Astrocyte (in vitro differentiated cells and primary cell): ENCODE results near the gene SCAPER. TPM values are rescaled to one million over a fixed set of nuclear protein-coding genes. Genes with fewer than 3 reads are reported as not detected.

Source experiments
- DNase-seq: peaks from one replicate; pipeline ENCODE4 v3.0.0-alpha.2; 2010; ENCODE audit warnings: low read depth
- FAIRE-seq: peaks from 2 replicates; lab custom pipeline; 2011; peaks lifted over from hg19 to GRCh38; lab: Jason Lieb, UNC
- H2AFZ ChIP-seq: 2 replicates; pipeline ENCODE4 v1.6.0; 2012; ENCODE audit warnings: low read depth, low read length, inconsistent platforms
- H3K27ac ChIP-seq: 2 replicates; pipeline ENCODE4 v1.5.1; 2011; ENCODE audit warnings: low read depth, low read length, inconsistent platforms
- H3K27me3 ChIP-seq: 2 replicates; pipeline ENCODE4 v1.6.0; 2011; ENCODE audit warnings: low read length, inconsistent platforms; ENCODE audit not compliant: insufficient read depth
- H3K36me3 ChIP-seq: 2 replicates; pipeline ENCODE4 v1.5.1; 2011; ENCODE audit warnings: low read length, inconsistent platforms; ENCODE audit not compliant: insufficient read depth
- H3K4me1 ChIP-seq: 2 replicates; pipeline ENCODE4 v1.5.1; 2011; ENCODE audit warnings: low read length, inconsistent platforms; ENCODE audit not compliant: insufficient read depth
- H3K4me2 ChIP-seq: 2 replicates; pipeline ENCODE4 v1.6.0; 2012; ENCODE audit warnings: low read length, inconsistent platforms
- H3K4me3 ChIP-seq: 2 replicates; pipeline ENCODE4 v1.5.1; 2011; ENCODE audit warnings: low read depth, mild to moderate bottlenecking, low read length, inconsistent platforms; ENCODE audit not compliant: insufficient read depth
- H3K79me2 ChIP-seq: 2 replicates; pipeline ENCODE4 v1.6.0; 2012; ENCODE audit warnings: mild to moderate bottlenecking, low read length, inconsistent platforms; ENCODE audit not compliant: insufficient read depth
- H3K9ac ChIP-seq: 2 replicates; pipeline ENCODE4 v1.6.0; 2012; ENCODE audit warnings: mild to moderate bottlenecking, low read length, inconsistent platforms
- H3K9me3 ChIP-seq: 2 replicates; pipeline ENCODE4 v1.5.1; 2012; ENCODE audit warnings: low read depth, mild to moderate bottlenecking, low read length, inconsistent platforms; ENCODE audit not compliant: insufficient read depth
- H4K20me1 ChIP-seq: 2 replicates; pipeline ENCODE4 v1.6.0; 2012; ENCODE audit warnings: low read length, inconsistent platforms; ENCODE audit not compliant: insufficient read depth
- H3K27ac Mint-ChIP-seq: one replicate; pipeline ENCODE4 v1.8.0; 2021; ENCODE audit warnings: mild to moderate bottlenecking, mixed read lengths; ENCODE audit not compliant: unreplicated experiment
- H3K27me3 Mint-ChIP-seq: one replicate; pipeline ENCODE4 v1.8.0; 2021; ENCODE audit warnings: low read depth, mixed read lengths; ENCODE audit not compliant: unreplicated experiment
- H3K36me3 Mint-ChIP-seq: one replicate; pipeline ENCODE4 v1.8.0; 2021; ENCODE audit warnings: low read depth, mixed read lengths; ENCODE audit not compliant: unreplicated experiment
- H3K4me1 Mint-ChIP-seq: one replicate; pipeline ENCODE4 v1.8.0; 2021; ENCODE audit warnings: low read depth, mixed read lengths; ENCODE audit not compliant: unreplicated experiment
- H3K4me3 Mint-ChIP-seq: one replicate; pipeline ENCODE4 v1.8.0; 2021; ENCODE audit warnings: mild to moderate bottlenecking, moderate library complexity, mixed read lengths; ENCODE audit not compliant: unreplicated experiment
- H3K9me3 Mint-ChIP-seq: one replicate; pipeline ENCODE4 v1.8.0; 2021; ENCODE audit warnings: mild to moderate bottlenecking, mixed read lengths; ENCODE audit not compliant: unreplicated experiment
- CTCF ChIP-seq: IDR thresholded peaks from 2 replicates; pipeline ENCODE4 v1.5.1; 2011; ENCODE audit warnings: low read depth, mild to moderate bottlenecking, inconsistent platforms, low read length, moderate library complexity; ENCODE audit not compliant: insufficient read depth
- EZH2 ChIP-seq: IDR thresholded peaks from 2 replicates; pipeline ENCODE4 v1.6.1; 2012; ENCODE audit warnings: mild to moderate bottlenecking, low read length, inconsistent platforms; ENCODE audit not compliant: insufficient read depth
- total RNA-seq: library from RNA; stranded (reverse); gene quantifications from 2 replicates; pipeline ENCODE4 v1.2.1, GENCODE V29; 2021

Gene SCAPER
- total RNA-seq, 1 donor from 2014 or later, result 8.6 TPM

- no peak overlapping the region for H3K4me3 ChIP-seq
- Mint-ChIP-seq H3K27me3 (no peaks in the 10 kb centered on the region), H3K27ac (no peak overlapping the region)
Measured at GRCh38 chr15:76584868-76585575, 320.1 kb downstream of the SCAPER start.

GRCh38 chr15:76582550-76582949 is 322.6 kb downstream of the SCAPER start:
- Histone ChIP-seq H3K9me3 (no peaks in the 10 kb centered on the region), H3K27ac (no peak overlapping the region), H3K4me2 (no peak overlapping the region), H3K36me3 (no peaks in the 10 kb centered on the region), H3K4me3 (no peak overlapping the region), H3K9ac (no peak overlapping the region), H3K27me3 (no peaks in the 10 kb centered on the region), H3K4me1 (no peaks in the 10 kb centered on the region), H2AFZ (no peak overlapping the region), H3K79me2 (no peaks in the 10 kb centered on the region), H4K20me1 (no peaks in the 10 kb centered on the region)
- H3K9me3 Mint-ChIP-seq, result peaks cover 11% of the 10 kb centered on the region
- H3K36me3 Mint-ChIP-seq, result peaks cover 3% of the 10 kb centered on the region
- TF ChIP-seq CTCF (no peak), EZH2 (no peak)
- DNase-seq (no peak), FAIRE-seq (no peak)
- H3K27ac Mint-ChIP-seq, result no peak overlapping the region
- H3K27me3 Mint-ChIP-seq, result no peaks in the 10 kb centered on the region
- no peak overlapping the region for H3K4me3 Mint-ChIP-seq
- no peaks in the 10 kb centered on the region for H3K4me1 Mint-ChIP-seq

More at GRCh38 chr15:76584868-76585575, 320.1 kb downstream of the SCAPER start:
- DNase-seq, result no peak
- Histone ChIP-seq H2AFZ (no peak overlapping the region), H3K27ac (no peak overlapping the region), H3K4me2 (no peak overlapping the region), H3K9ac (no peak overlapping the region), H3K9me3 (no peaks in the 10 kb centered on the region), H3K4me1 (no peaks in the 10 kb centered on the region), H3K27me3 (no peaks in the 10 kb centered on the region), H4K20me1 (no peaks in the 10 kb centered on the region), H3K79me2 (no peaks in the 10 kb centered on the region), H3K36me3 (no peaks in the 10 kb centered on the region)
- no peak for TF ChIP-seq EZH2
- TF ChIP-seq CTCF, result no peak
- peaks cover 6% of the 10 kb centered on the region for H3K36me3 Mint-ChIP-seq
- peaks cover 14% of the 10 kb centered on the region for H3K9me3 Mint-ChIP-seq
- no peak for FAIRE-seq
- H3K4me3 Mint-ChIP-seq, result no peak overlapping the region
- H3K4me1 Mint-ChIP-seq, result no peaks in the 10 kb centered on the region

- H3K9me3 ChIP-seq, result no peaks in the 10 kb centered on the region
- H3K4me1 ChIP-seq, result no peaks in the 10 kb centered on the region
- no peak for DNase-seq
- H3K9me3 Mint-ChIP-seq, result peaks cover 9% of the 10 kb centered on the region
- no peaks in the 10 kb centered on the region for H3K27me3 Mint-ChIP-seq
- no peaks in the 10 kb centered on the region for H3K36me3 ChIP-seq
- H3K9ac ChIP-seq, result no peak overlapping the region
- no peak overlapping the region for H3K4me3 Mint-ChIP-seq
- peaks cover 4% of the 10 kb centered on the region for H3K4me1 Mint-ChIP-seq
- TF ChIP-seq EZH2 (no peak), CTCF (no peak)
- H3K27me3 ChIP-seq, result no peaks in the 10 kb centered on the region
- H3K79me2 ChIP-seq, result no peaks in the 10 kb centered on the region
- H2AFZ ChIP-seq, result no peak overlapping the region
- H4K20me1 ChIP-seq, result no peaks in the 10 kb centered on the region
- peaks cover 6% of the 10 kb centered on the region for H3K36me3 Mint-ChIP-seq
- no peak overlapping the region for H3K27ac Mint-ChIP-seq
- no peak overlapping the region for H3K27ac ChIP-seq
- FAIRE-seq, result no peak
- no peak overlapping the region for H3K4me3 ChIP-seq
- H3K4me2 ChIP-seq, result no peak overlapping the region
Measured at GRCh38 chr15:76577879-76578512, 327.1 kb downstream of the SCAPER start.
